Trophoblast cell (in vitro differentiated cells and primary cell): Measurements from ENCODE around the gene PCDHGB3.
"Not testable (repeated sequence)": the region's sequence is repeated elsewhere in the genome, so short reads cannot be mapped to it uniquely, and the experiment has no call there.

Experiments used
- DNase-seq, 2 donors: peaks; one replicate each; pipeline ENCODE4 v3.0.0-alpha.2; 2016
- H2AFZ ChIP-seq: 2 replicates; pipeline ENCODE4 v1.6.1; 2013; ENCODE audit warnings: low read length, moderate library complexity, mild to moderate bottlenecking; ENCODE audit not compliant: insufficient read depth, poor library complexity
- H2AK5ac ChIP-seq: 2 replicates; pipeline ENCODE4 v1.6.1; 2013; ENCODE audit warnings: mild to moderate bottlenecking, low read length
- H2BK120ac ChIP-seq: 2 replicates; pipeline ENCODE4 v1.6.1; 2013; ENCODE audit warnings: low read length, mild to moderate bottlenecking, moderate library complexity; ENCODE audit not compliant: insufficient read depth, poor library complexity
- H2BK12ac ChIP-seq: 2 replicates; pipeline ENCODE4 v1.6.1; 2013; ENCODE audit warnings: mild to moderate bottlenecking, low read length, moderate library complexity
- H2BK5ac ChIP-seq: 2 replicates; pipeline ENCODE4 v1.6.1; 2013; ENCODE audit warnings: low read length, low read depth, moderate library complexity, mild to moderate bottlenecking; ENCODE audit not compliant: poor library complexity
- H3K14ac ChIP-seq: 2 replicates; pipeline ENCODE4 v1.6.1; 2013; ENCODE audit warnings: mild to moderate bottlenecking, low read length
- H3K18ac ChIP-seq: 2 replicates; pipeline ENCODE4 v1.6.1; 2013; ENCODE audit warnings: mild to moderate bottlenecking, low read length
- H3K23ac ChIP-seq: 2 replicates; pipeline ENCODE4 v1.6.1; 2013; ENCODE audit warnings: low read length
- H3K27ac ChIP-seq: 2 replicates; pipeline ENCODE4 v1.5.1; 2013; ENCODE audit warnings: low read depth, mild to moderate bottlenecking, inconsistent platforms, low read length, moderate library complexity
- H3K27me3 ChIP-seq: 2 replicates; pipeline ENCODE4 v1.6.1; 2013; ENCODE audit warnings: inconsistent platforms, mild to moderate bottlenecking, low read length, moderate library complexity; ENCODE audit not compliant: insufficient read depth
- H3K36me3 ChIP-seq, 2 experiments: 1 replicate in 1 of 2; 2 replicates in 1 of 2; pipeline ENCODE4 v1.6.1; 2013; ENCODE audit warnings: low read length in 2 of 2, mild to moderate bottlenecking in 2 of 2, moderate library complexity in 1 of 2; ENCODE audit not compliant: insufficient read depth in 2 of 2, control insufficient read depth in 1 of 2
- H3K4ac ChIP-seq: 2 replicates; pipeline ENCODE4 v1.6.1; 2013; ENCODE audit warnings: low read depth, mild to moderate bottlenecking, low read length, moderate library complexity
- H3K4me1 ChIP-seq, 2 experiments: 1 replicate in 1 of 2; 2 replicates in 1 of 2; pipeline ENCODE4 v1.6.1; 2013; ENCODE audit warnings: low read length in 2 of 2, mild to moderate bottlenecking in 2 of 2, moderate library complexity in 1 of 2; ENCODE audit not compliant: insufficient read depth in 2 of 2, control insufficient read depth in 1 of 2
- H3K4me2 ChIP-seq: 2 replicates; pipeline ENCODE4 v1.6.1; 2013; ENCODE audit warnings: inconsistent platforms, mild to moderate bottlenecking, low read length, moderate library complexity
- H3K4me3 ChIP-seq: 2 replicates; pipeline ENCODE4 v1.5.1; 2013; ENCODE audit warnings: mild to moderate bottlenecking, low read depth, low read length, inconsistent platforms
- H3K79me1 ChIP-seq: one replicate; pipeline ENCODE4 v1.6.1; 2013; ENCODE audit warnings: low read length
- H3K79me2 ChIP-seq: 2 replicates; pipeline ENCODE4 v1.6.1; 2013; ENCODE audit warnings: low read length, mild to moderate bottlenecking; ENCODE audit not compliant: control insufficient read depth, insufficient read depth, poor library complexity
- H3K9ac ChIP-seq: 2 replicates; pipeline ENCODE4 v1.6.1; 2013; ENCODE audit warnings: mild to moderate bottlenecking, low read length
- H3K9me3 ChIP-seq: 2 replicates; pipeline ENCODE4 v1.6.1; 2013; ENCODE audit warnings: low read depth, mild to moderate bottlenecking, control low read depth, inconsistent platforms, low read length; ENCODE audit not compliant: insufficient read depth
- H4K12ac ChIP-seq: 2 replicates; pipeline ENCODE4 v1.6.1; 2013; ENCODE audit warnings: low read depth, mild to moderate bottlenecking, low read length, moderate library complexity
- H4K8ac ChIP-seq: 2 replicates; pipeline ENCODE4 v1.6.1; 2013; ENCODE audit warnings: low read depth, mild to moderate bottlenecking, low read length, moderate library complexity
- H4K91ac ChIP-seq: one replicate; pipeline ENCODE4 v1.6.1; 2013; ENCODE audit warnings: low read depth, mild to moderate bottlenecking, low read length, moderate library complexity
- WGBS: extraction: QIAGEN DNeasy Blood & Tissue Kit; methylation state at CpG from one replicate; pipeline ENCODE4 v1.1.7; 2013; ENCODE audit warnings: missing lambda C conversion rate; ENCODE audit not compliant: insufficient read length, insufficient coverage; ENCODE audit errors: extremely low coverage; 5-methylcytosine and 5-hydroxymethylcytosine counted together

PCDHGB3 gene

DNA sequence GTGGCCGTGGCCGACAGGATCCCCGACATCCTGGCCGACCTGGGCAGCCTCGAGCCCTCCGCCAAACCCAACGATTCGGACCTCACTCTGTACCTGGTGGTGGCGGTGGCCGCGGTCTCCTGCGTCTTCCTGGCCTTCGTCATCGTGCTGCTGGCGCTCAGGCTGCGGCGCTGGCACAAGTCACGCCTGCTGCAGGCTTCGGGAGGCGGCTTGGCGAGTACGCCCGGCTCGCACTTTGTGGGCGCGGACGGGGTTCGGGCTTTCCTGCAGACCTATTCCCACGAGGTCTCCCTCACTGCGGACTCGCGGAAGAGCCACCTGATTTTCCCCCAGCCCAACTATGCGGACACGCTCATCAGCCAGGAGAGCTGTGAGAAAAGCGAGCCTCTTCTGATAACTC is 24.0 kb upstream of the PCDHGB3 start:
- H2AK5ac ChIP-seq, H3K4me2 ChIP-seq, H3K27ac ChIP-seq, H3K27me3 ChIP-seq, H3K14ac ChIP-seq, H2AFZ ChIP-seq, H3K79me1 ChIP-seq, H2BK120ac ChIP-seq, H3K4ac ChIP-seq, H3K18ac ChIP-seq, H3K4me3 ChIP-seq, H3K23ac ChIP-seq, H2BK5ac ChIP-seq, H4K91ac ChIP-seq, H3K9ac ChIP-seq, H4K8ac ChIP-seq, DNase-seq, H3K4me1 ChIP-seq, H2BK12ac ChIP-seq, H4K12ac ChIP-seq, H3K36me3 ChIP-seq, H3K79me2 ChIP-seq: not testable (repeated sequence)
- H3K9me3 ChIP-seq: peaks cover 14% of the 10 kb centered on the region
- no CpG with 5 or more reads among the region's 35 CpGs for WGBS

DNA sequence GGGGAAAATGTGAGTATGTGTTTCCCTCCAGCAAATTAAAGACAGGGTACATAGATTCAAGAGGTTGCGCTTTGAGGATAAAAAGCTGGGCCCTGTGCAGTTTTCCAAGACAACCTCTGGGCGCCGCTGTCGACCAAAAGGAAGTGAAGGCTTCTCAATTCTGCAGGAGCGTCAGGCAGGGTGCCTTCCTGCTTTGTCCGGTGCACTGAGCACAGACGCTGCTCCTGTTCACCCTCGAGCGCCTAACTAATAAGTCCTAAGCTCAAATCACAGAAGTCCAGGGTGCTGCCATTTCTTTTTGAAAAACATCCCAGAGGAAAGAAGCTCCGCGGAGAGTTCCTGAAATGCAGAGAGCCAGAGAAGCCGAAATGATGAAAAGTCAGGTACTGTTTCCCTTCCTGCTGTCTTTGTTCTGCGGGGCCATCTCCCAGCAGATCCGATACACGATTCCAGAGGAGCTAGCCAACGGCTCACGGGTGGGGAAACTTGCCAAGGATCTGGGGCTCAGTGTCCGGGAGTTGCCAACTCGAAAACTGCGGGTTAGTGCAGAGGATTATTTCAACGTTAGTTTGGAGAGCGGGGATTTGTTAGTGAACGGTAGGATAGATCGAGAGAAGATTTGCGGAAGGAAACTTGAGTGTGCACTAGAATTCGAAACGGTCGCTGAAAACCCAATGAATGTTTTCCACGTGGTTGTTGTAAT is 20.0 kb upstream of the PCDHGB3 start, which contains the start of gene PCDHGB1:
TSS of gene PCDHGB1 (plus strand) at position 183 of the 703 bp plus-strand sequence. CDS start at position 345, 162 bp downstream.
- H2BK5ac ChIP-seq: peak within 1 kb of the TSS; percentile 27
- peaks cover 21% of the 10 kb centered on the region for H3K9me3 ChIP-seq

GRCh38 chr5:141351591-141351990 is 18.5 kb upstream of the PCDHGB3 start:
- Histone ChIP-seq H3K4ac (no peak overlapping the region), H2AFZ (no peak overlapping the region), H3K18ac (no peak overlapping the region), H2BK12ac (no peak overlapping the region), H3K14ac (no peak overlapping the region), H2BK5ac (no peak overlapping the region), H3K4me1 (no peaks in the 10 kb centered on the region), H2BK120ac (no peak overlapping the region), H4K12ac (no peak overlapping the region), H4K91ac (no peak overlapping the region), H3K9ac (no peak overlapping the region), H3K79me2 (no peaks in the 10 kb centered on the region), H3K9me3 (peaks cover 23% of the 10 kb centered on the region), H3K27ac (no peak overlapping the region), H3K27me3 (no peaks in the 10 kb centered on the region), H4K8ac (no peak overlapping the region), H2AK5ac (no peak overlapping the region), H3K79me1 (no peaks in the 10 kb centered on the region), H3K4me3 (no peak overlapping the region), H3K4me2 (no peak overlapping the region), H3K23ac (no peak overlapping the region), H3K36me3 (peaks cover 0 to 4% of the 10 kb centered on the region in 2 experiments)
- no CpG with 5 or more reads among the region's 36 CpGs for WGBS
- DNase-seq: no peak

More for the DNA sequence above, 20.0 kb upstream of the PCDHGB3 start, which contains the start of gene PCDHGB1:
- H3K4me3 ChIP-seq: no peak within 1 kb of the TSS
- H3K9ac ChIP-seq: no peak within 1 kb of the TSS
- H3K23ac ChIP-seq: no peak within 1 kb of the TSS
- peaks cover 0 to 4% of the 10 kb centered on the region in 2 experiments for H3K36me3 ChIP-seq
- H4K12ac ChIP-seq: peak within 1 kb of the TSS; percentile 84
- no peak within 1 kb of the TSS for H2BK120ac ChIP-seq
- no peak within 1 kb of the TSS for H2BK12ac ChIP-seq
- peak within 1 kb of the TSS; percentile 39 for H3K4me2 ChIP-seq
- H2AK5ac ChIP-seq: no peak within 1 kb of the TSS
- H4K91ac ChIP-seq: no peak within 1 kb of the TSS
- no peak within 1 kb of the TSS for H3K27ac ChIP-seq
- no peaks in the 10 kb centered on the region for H3K79me2 ChIP-seq
- no peaks in the 10 kb centered on the region for H3K27me3 ChIP-seq
- no peaks in the 10 kb centered on the region for H3K79me1 ChIP-seq
- H3K4ac ChIP-seq: no peak within 1 kb of the TSS
- WGBS: 100% methylated on average over 7 of the region's 29 CpGs
- H3K14ac ChIP-seq: no peak within 1 kb of the TSS
- H3K4me1 ChIP-seq: no peaks in the 10 kb centered on the region
- DNase-seq: peak in 1 of 2 donors; percentile 7
- no peak within 1 kb of the TSS for H3K18ac ChIP-seq
- H2AFZ ChIP-seq: peak within 1 kb of the TSS; percentile 85
- H4K8ac ChIP-seq: no peak within 1 kb of the TSS

GRCh38 chr5:141354900-141355469 is 15.1 kb upstream of the PCDHGB3 start, which contains the start of gene PCDHGA4:
Gene PCDHGA4, plus strand, starts transcription at chr5:141355021. Its CDS starts 87 bp downstream, at chr5:141355108.
- H3K79me2 ChIP-seq: no peaks in the 10 kb centered on the region
- H3K18ac ChIP-seq: no peak within 1 kb of the TSS
- no peak within 1 kb of the TSS for H3K4ac ChIP-seq
- H3K9ac ChIP-seq: no peak within 1 kb of the TSS
- no peak within 1 kb of the TSS for H3K23ac ChIP-seq
- H4K91ac ChIP-seq: no peak within 1 kb of the TSS
- no peak within 1 kb of the TSS for H4K12ac ChIP-seq
- H3K4me1 ChIP-seq: no peaks in the 10 kb centered on the region
- DNase-seq: no peak
- WGBS: no CpG with 5 or more reads among the region's 29 CpGs
- no peak within 1 kb of the TSS for H2AFZ ChIP-seq
- no peak within 1 kb of the TSS for H3K4me2 ChIP-seq
- peaks cover 0 to 4% of the 10 kb centered on the region in 2 experiments for H3K36me3 ChIP-seq
- no peak within 1 kb of the TSS for H2AK5ac ChIP-seq
- no peaks in the 10 kb centered on the region for H3K27me3 ChIP-seq
- no peak within 1 kb of the TSS for H3K27ac ChIP-seq
- H3K79me1 ChIP-seq: no peaks in the 10 kb centered on the region
- no peak within 1 kb of the TSS for H2BK12ac ChIP-seq
- no peak within 1 kb of the TSS for H4K8ac ChIP-seq
- no peak within 1 kb of the TSS for H2BK120ac ChIP-seq
- no peak within 1 kb of the TSS for H2BK5ac ChIP-seq
- no peak within 1 kb of the TSS for H3K4me3 ChIP-seq
- H3K9me3 ChIP-seq: peaks cover 32% of the 10 kb centered on the region
- no peak within 1 kb of the TSS for H3K14ac ChIP-seq
